HG03066 (cell line): ENCODE measurements around the gene SLC8B1.

Experiments
- ATAC-seq: cut with Tn5 transposase; IDR thresholded peaks from one replicate; pipeline ENCODE4 v1.9.1; 2021; ENCODE audit warnings: low read depth; ENCODE audit not compliant: unreplicated experiment

Gene SLC8B1

DNA sequence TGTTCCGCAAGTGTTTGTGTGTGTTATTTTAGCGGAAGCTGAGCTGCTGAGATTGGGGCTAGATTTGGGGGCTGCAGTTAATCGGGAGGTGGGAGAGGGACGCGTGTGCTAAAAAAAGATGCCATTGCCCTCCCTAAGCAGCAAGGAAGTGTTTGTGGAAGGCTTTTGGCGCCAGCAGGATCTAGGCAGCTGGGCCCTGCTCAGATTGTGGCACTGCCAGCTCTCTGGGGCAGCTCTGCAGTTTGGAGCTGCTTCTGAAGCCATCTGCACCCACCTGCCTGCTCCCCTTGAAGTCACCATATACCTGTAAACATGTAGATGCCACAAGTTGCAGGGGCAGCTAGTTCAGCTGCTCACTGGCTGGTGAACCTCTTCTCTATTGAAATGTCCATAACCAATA, 84.9 kb downstream of the SLC8B1 start:
- no peak for ATAC-seq

DNA sequence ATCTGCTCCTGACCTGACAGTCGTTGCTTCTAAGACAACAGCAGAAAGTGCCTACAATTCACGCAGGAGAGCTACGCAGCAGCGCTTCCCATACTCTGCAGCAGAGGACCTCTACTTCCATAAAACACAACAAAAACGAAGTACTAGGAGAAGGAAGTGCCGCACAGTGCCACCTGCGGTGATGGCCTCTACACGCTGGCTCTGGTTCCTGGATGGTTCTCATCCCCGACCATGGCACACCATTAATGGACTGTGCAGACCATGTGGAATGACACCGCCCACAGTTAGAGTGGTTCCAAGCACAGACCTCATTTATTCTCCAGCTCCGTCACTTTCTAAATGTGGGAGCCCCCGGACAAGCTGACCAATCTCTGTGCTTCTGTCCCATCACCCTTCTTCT, 85.4 kb downstream of the SLC8B1 start:
- ATAC-seq = no peak

DNA sequence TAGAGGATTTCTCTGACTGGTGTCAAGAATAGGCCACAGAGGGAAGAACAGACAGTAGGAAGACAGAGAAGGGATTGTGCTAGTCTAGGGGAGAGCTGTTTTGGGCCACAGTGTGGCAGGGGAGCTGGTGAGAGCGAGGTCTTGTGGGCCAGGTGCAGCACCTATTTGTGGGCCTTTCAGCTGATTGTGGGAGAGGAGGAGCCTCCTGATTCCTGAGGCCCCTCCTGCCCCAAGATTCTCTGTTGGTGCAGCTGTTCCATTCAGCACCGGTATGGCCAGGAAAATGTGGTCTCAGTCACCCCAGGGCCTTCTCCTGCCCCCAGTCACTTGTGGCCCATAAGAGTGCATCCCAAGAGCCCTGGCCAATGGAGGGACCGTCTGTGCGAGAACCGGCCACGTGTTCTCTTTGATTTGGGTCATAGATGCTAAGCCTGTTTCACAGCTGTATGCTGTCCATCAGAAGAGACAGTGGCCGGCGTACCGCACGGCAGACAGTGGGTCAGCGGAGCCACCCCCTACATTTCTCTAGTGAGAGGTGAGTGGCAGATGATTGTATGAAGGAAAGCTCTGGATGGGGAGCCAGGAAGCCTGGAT, 86.0 kb downstream of the SLC8B1 start:
- no peak for ATAC-seq
